Tibial nerve (tissue), 3 donors: ENCODE results near the gene SLC31A2.

ENCODE experiments used
- CTCF ChIP-seq, 5 experiments: fragments of 200-600 bp in 3 of 5; fragments of 450-650 bp in 2 of 5; sonication (generic) in 3 of 5; IDR thresholded peaks; one replicate each; pipeline ENCODE4 v1.5.1; 2016 to 2019; ENCODE audit warnings: antibody characterized with exemption in 5 of 5, mild to moderate bottlenecking in 3 of 5, moderate library complexity in 2 of 5
- POLR2A ChIP-seq, 2 donors: fragments of 450-650 bp; IDR thresholded peaks; one replicate each; pipeline ENCODE4 v1.6.1; 2017; ENCODE audit warnings: antibody characterized with exemption in 2 of 2, mild to moderate bottlenecking in 2 of 2, moderate library complexity in 2 of 2

- TF ChIP-seq CTCF (IDR thresholded peaks at IDR 0.05): no peak
- TF ChIP-seq POLR2A (IDR thresholded peaks at IDR 0.05): no peak
Measured at GRCh38 chr9:113168809-113169208, 18.0 kb downstream of the SLC31A2 start.
